ENCODE data around the gene ICOSLG. TPM values are rescaled to one million over a fixed set of nuclear protein-coding genes. Genes with fewer than 3 reads are reported as not detected.

The ICOSLG gene
- total RNA-seq, 2 donors from 2014 or later = 5.3 to 5.8 TPM

GRCh38 chr21:44286716-44287632 lies 46.2 kb upstream of the ICOSLG start:
- WGBS, 2 experiments (ENCODE audit: insufficient coverage in 1 of 2, insufficient read length in 1 of 2) = 90 to 95% methylated on average over 10 to 31 of the region's 31 CpGs
- no peak for DNase-seq
- H3K4me1 Mint-ChIP-seq = peaks cover 23% of the 10 kb centered on the region
- no peaks in the 10 kb centered on the region for H3K36me3 Mint-ChIP-seq (ENCODE audit: low read depth)
- Histone ChIP-seq H3K4me1 (ENCODE audit: control insufficient read depth, insufficient read depth, low read length) (peaks cover 24% of the 10 kb centered on the region), H3K9ac (ENCODE audit: extremely low read depth, low read length, poor library complexity, severe bottlenecking) (no peak overlapping the region), H3K4me3 (ENCODE audit: low read length) (no peak overlapping the region), H3K9me3 (ENCODE audit: control insufficient read depth, low read length) (no peaks in the 10 kb centered on the region), H3K27ac (ENCODE audit: low read depth, low read length) (no peak overlapping the region), H3K36me3 (ENCODE audit: control insufficient read depth, insufficient read depth, low read length) (no peaks in the 10 kb centered on the region), H3K27me3 (ENCODE audit: control insufficient read depth, insufficient read depth, low read length, poor library complexity, severe bottlenecking) (no peaks in the 10 kb centered on the region)
- TF ChIP-seq CTCF (conservative IDR thresholded peaks at IDR 0.05) = no peak
- H3K9me3 Mint-ChIP-seq = no peaks in the 10 kb centered on the region
- H3K27me3 Mint-ChIP-seq (ENCODE audit: insufficient read depth) = peaks cover 4% of the 10 kb centered on the region
- no peak overlapping the region for H3K4me3 Mint-ChIP-seq
- no peak overlapping the region for H3K27ac Mint-ChIP-seq

DNA sequence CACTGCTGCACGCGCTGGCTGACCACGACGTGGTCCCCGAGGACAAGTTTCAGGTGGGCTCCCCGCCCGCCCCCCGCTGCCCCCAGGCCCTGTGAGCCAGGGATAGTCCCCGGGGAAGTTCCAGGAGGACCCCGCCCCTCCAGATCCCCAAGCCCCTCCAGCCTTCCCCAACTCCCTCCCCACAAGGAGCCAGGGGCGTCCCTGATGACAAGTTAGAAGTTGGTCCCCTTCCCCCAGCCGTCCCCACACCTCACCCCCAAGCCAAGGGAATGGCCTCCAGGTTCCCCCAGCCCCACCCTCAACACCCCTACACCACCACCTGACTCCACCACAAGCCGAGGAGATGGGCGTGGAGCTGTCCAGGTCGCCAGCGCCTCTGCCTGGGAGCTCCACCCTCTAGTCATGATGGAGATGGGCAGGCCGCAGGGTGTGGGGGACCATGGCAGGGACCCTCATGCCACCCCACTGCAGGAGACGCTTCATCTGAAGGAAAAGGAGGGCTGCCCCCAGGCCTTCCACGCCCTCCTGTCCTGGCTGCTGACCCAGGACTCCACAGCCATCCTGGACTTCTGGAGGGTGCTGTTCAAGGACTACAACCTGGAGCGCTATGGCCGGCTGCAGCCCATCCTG lies 45.5 kb upstream of the ICOSLG start:
- Mint-ChIP-seq H3K36me3 (ENCODE audit: low read depth) (no peaks in the 10 kb centered on the region), H3K9me3 (no peaks in the 10 kb centered on the region), H3K4me1 (peaks cover 23% of the 10 kb centered on the region), H3K27ac (no peak overlapping the region), H3K4me3 (no peak overlapping the region), H3K27me3 (ENCODE audit: insufficient read depth) (peaks cover 4% of the 10 kb centered on the region)
- Histone ChIP-seq H3K36me3 (ENCODE audit: control insufficient read depth, insufficient read depth, low read length) (no peaks in the 10 kb centered on the region), H3K27ac (ENCODE audit: low read depth, low read length) (no peak overlapping the region), H3K9ac (ENCODE audit: extremely low read depth, low read length, poor library complexity, severe bottlenecking) (no peak overlapping the region), H3K9me3 (ENCODE audit: control insufficient read depth, low read length) (no peaks in the 10 kb centered on the region), H3K4me3 (ENCODE audit: low read length) (no peak overlapping the region), H3K4me1 (ENCODE audit: control insufficient read depth, insufficient read depth, low read length) (peaks cover 24% of the 10 kb centered on the region), H3K27me3 (ENCODE audit: control insufficient read depth, insufficient read depth, low read length, poor library complexity, severe bottlenecking) (no peaks in the 10 kb centered on the region)
- TF ChIP-seq CTCF (conservative IDR thresholded peaks at IDR 0.05) = no peak
- WGBS, 2 experiments (ENCODE audit: insufficient coverage in 1 of 2, insufficient read length in 1 of 2) = 74 to 90% methylated on average over 11 to 21 of the region's 21 CpGs
- no peak for DNase-seq

GRCh38 chr21:44285138-44285992 lies 44.6 kb upstream of the ICOSLG start, which contains the start of gene AIRE:
Gene AIRE, plus strand, starts transcription at chr21:44285876. Its CDS starts 131 bp downstream, at chr21:44286007.
- H3K4me3 Mint-ChIP-seq = no peak within 1 kb of the TSS
- H3K9me3 Mint-ChIP-seq = no peaks in the 10 kb centered on the region
- H3K27me3 Mint-ChIP-seq (ENCODE audit: insufficient read depth) = peaks cover 4% of the 10 kb centered on the region
- no peaks in the 10 kb centered on the region for H3K36me3 Mint-ChIP-seq (ENCODE audit: low read depth)
- Histone ChIP-seq H3K36me3 (ENCODE audit: control insufficient read depth, insufficient read depth, low read length) (no peaks in the 10 kb centered on the region), H3K9ac (ENCODE audit: extremely low read depth, low read length, poor library complexity, severe bottlenecking) (no peak within 1 kb of the TSS), H3K4me3 (ENCODE audit: low read length) (no peak within 1 kb of the TSS), H3K4me1 (ENCODE audit: control insufficient read depth, insufficient read depth, low read length) (peaks cover 24% of the 10 kb centered on the region), H3K27ac (ENCODE audit: low read depth, low read length) (no peak within 1 kb of the TSS), H3K27me3 (ENCODE audit: control insufficient read depth, insufficient read depth, low read length, poor library complexity, severe bottlenecking) (no peaks in the 10 kb centered on the region), H3K9me3 (ENCODE audit: control insufficient read depth, low read length) (no peaks in the 10 kb centered on the region)
- DNase-seq = peak; percentile 78
- TF ChIP-seq CTCF (conservative IDR thresholded peaks at IDR 0.05) = no peak
- WGBS, 2 experiments (ENCODE audit: insufficient coverage in 1 of 2, insufficient read length in 1 of 2) = 52 to 58% methylated on average over 24 to 56 of the region's 56 CpGs
- H3K27ac Mint-ChIP-seq = no peak within 1 kb of the TSS
- peaks cover 23% of the 10 kb centered on the region for H3K4me1 Mint-ChIP-seq

Data from endodermal cell (in vitro differentiated cells).